Measurements from ENCODE around the gene ALX3.
"Not testable (repeated sequence)": the region's sequence is repeated elsewhere in the genome, so short reads cannot be mapped to it uniquely, and the experiment has no call there.

The ALX3 gene

DNA sequence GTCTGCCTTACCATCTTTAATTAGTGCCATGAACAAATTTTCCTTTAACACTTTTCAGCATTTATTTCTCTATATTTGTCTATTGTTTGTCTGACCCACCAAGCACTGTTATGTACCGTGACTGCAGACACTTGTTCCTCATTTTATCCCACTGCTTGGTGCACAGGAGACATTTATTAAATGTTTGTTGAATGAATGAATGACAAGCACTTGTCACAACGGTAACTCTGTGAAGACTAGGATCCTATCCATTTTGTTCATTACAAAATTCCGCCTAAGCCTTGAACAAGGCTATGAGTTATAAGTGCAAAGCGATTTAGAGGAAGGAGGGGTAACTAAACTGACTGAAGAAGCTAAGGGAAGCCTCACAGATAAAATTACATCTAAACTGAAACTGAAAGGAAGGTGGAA, 36.4 kb downstream of the ALX3 start:
- DNase-seq (ENCODE audit: insufficient read length, low spot score) (no peak), FAIRE-seq (no peak)
- TF ChIP-seq POLR2A (IDR thresholded peaks at IDR 0.05; ENCODE audit: low read depth, low read length) = no peak

- FAIRE-seq (no peak), DNase-seq (ENCODE audit: insufficient read length, low spot score) (no peak)
Measured at GRCh38 chr1:110033421-110033820, 37.1 kb downstream of the ALX3 start.

DNA sequence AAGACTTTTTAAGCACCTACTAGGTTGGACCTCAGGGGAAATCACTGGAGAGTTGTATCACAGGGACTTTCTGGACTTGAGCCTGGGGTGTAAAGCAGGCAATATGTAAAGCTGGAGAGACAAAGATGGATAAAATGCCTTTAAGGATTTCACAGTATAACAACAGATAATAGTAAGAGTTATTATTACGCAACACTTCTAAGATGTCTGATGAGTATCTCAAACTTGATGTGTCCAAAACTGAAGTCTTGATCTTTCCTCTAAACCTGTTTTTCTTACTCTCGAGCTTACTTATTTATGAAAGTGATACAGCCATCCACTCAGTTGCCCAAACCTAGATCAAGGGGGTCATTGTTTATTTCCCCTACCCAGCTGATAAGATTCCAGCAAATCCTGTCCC, 38.1 kb downstream of the ALX3 start:
- TF ChIP-seq POLR2A (IDR thresholded peaks at IDR 0.05; ENCODE audit: low read depth, low read length) = no peak
- FAIRE-seq (no peak), DNase-seq (ENCODE audit: insufficient read length, low spot score) (no peak)

More at GRCh38 chr1:110033421-110033820, 37.1 kb downstream of the ALX3 start:
- no peak for TF ChIP-seq POLR2A (IDR thresholded peaks at IDR 0.05; ENCODE audit: low read depth, low read length)

DNA sequence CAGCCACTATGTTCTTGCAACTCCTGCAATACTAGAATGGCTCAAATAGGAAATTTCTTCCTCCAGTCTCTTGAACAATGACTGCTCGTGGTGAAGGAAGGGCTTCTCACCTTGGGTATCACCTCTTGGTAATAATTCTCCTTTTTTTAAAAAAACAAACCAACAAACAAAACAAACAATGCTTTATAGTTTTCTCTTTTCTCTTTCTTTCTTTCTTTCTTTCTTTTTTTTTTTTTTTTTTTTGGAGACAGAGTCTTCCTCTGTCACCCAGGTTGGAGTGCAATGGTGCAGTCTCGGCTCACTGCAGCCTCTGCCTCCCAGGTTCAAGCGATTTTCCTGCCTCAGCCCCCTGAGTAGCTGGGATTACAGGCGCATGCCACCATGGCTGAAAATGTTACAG, 39.8 kb downstream of the ALX3 start:
- not testable (repeated sequence) for DNase-seq (ENCODE audit: insufficient read length, low spot score); FAIRE-seq

- TF ChIP-seq POLR2A (IDR thresholded peaks at IDR 0.05; ENCODE audit: low read depth, low read length) = no peak
- DNase-seq (ENCODE audit: insufficient read length, low spot score) = no peak
- no peak for FAIRE-seq
Measured at GRCh38 chr1:110024613-110025012, 45.9 kb downstream of the ALX3 start.

DNA sequence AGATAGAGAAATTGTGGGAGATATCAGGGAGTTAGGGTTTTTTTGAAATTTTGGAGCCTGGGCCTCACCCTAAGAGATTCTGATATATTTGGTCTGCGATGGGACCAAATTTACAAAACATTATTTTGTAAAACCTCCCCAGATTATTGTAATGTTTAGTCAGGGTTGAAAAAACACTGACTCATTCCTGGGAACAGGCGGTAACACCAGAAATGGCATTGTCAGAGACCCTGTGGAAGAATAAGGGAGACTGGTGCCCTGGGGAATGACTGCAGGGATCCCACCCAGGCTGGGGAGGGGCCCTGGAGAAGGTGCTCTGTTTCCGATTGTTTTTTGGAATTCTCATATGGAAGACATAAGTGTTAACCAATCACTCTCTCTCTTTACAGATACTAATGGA, 49.2 kb downstream of the ALX3 start:
- DNase-seq (ENCODE audit: insufficient read length, low spot score) = no peak
- FAIRE-seq = no peak
- no peak for TF ChIP-seq POLR2A (IDR thresholded peaks at IDR 0.05; ENCODE audit: low read depth, low read length)

GRCh38 chr1:110019770-110020169, 50.7 kb downstream of the ALX3 start:
- no peak for TF ChIP-seq POLR2A (IDR thresholded peaks at IDR 0.05; ENCODE audit: low read depth, low read length)
- DNase-seq (ENCODE audit: insufficient read length, low spot score) = no peak
- no peak for FAIRE-seq

DNA sequence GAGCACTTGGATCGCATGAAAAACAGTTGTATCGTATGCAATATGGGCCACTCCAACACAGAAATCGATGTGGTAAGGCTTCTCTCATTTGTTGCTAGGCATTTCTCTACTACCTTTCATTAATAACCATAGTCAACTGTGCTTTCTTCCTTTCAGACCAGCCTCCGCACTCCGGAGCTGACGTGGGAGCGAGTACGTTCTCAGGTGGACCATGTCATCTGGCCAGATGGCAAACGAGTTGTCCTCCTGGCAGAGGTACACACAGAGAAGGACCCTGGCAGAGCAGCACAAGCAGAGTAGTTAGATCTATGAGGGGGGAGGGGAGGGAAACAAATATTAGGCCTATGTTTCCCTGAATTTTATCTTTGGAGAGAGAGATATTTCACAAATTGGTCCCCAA, 52.1 kb downstream of the ALX3 start:
- DNase-seq (ENCODE audit: insufficient read length, low spot score) (no peak), FAIRE-seq (no peak)
- TF ChIP-seq POLR2A (IDR thresholded peaks at IDR 0.05; ENCODE audit: low read depth, low read length) = no peak

GRCh38 chr1:110017792-110018191, 52.7 kb downstream of the ALX3 start:
- DNase-seq (ENCODE audit: insufficient read length, low spot score) (no peak), FAIRE-seq (no peak)
- TF ChIP-seq POLR2A (IDR thresholded peaks at IDR 0.05; ENCODE audit: low read depth, low read length) = no peak

DNA sequence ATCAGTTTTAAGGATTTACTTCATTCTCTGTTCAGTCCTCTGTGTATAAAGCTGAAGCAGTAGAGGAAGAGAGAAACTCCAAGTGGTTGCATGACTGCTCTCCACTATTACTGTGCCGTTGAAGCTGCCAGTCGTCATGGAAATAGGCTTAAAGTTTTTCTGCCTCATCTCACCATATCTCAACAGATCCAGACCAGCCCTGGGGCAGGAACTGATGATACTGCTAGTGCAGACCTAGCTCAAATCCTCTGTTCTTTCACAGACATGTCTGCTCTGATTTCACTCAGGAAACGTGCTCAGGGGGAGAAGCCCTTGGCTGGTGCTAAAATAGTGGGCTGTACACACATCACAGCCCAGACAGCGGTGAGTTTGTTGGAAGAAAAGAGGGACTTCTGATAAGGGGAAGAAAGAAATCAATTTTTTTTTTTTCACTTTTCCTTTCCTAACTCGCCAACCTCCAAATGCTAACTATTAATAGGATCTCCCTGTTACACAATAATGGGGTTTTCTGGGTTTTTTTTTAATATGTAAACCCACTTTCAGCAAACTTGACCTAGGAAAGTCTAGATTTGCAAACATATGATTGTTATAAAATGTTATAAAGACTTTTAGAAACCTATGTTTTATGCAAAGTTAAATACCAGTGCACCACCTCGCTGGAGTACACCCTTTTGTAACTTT, 58.2 kb downstream of the ALX3 start:
- no peak for FAIRE-seq
- no peak for TF ChIP-seq POLR2A (IDR thresholded peaks at IDR 0.05; ENCODE audit: low read depth, low read length)
- no peak for DNase-seq (ENCODE audit: insufficient read length, low spot score)

DNA sequence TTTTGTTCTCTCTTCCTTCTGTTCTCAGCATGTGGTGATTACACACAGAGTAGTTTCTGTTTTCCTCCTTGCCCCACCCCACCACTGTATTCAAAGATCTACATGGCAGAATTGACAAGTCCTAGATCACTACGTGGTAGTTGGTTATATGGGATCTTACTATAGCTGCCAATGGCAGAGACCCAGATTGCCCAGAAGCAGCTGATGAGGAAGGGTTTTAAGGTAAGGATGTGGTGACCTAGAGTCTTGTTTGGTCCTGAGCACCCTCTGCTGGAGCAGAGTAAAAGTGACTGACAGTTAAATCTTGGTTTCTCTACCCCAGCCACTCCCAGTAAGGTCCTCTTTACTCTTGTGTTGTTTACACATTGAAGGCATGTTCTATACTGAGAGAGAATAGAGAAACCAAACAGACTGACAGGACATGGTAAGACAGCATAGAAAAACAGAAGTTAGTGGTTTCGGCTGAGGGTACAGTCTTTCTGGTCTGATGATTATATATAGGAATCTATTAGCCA, 58.9 kb downstream of the ALX3 start:
- TF ChIP-seq POLR2A (IDR thresholded peaks at IDR 0.05; ENCODE audit: low read depth, low read length) = no peak
- FAIRE-seq (peak; percentile 92), DNase-seq (ENCODE audit: insufficient read length, low spot score) (peak; percentile 33)
